AG04450 (cell line): Measurements from ENCODE around the gene SLC37A3. TPM values are rescaled to one million over a fixed set of nuclear protein-coding genes. Genes with fewer than 3 reads are reported as not detected.

Experiments
- CTCF ChIA-PET: fragments of 300-600, 350-600 bp; formaldehyde crosslinking; extraction: SDS; loops from one replicate; lab custom pipeline; 2022; ENCODE audit warnings: antibody characterized with exemption, inconsistent platforms; lab: Charles Lee
- POLR2A ChIA-PET: fragments of 350-600 bp; formaldehyde crosslinking; extraction: SDS; loops from one replicate; lab custom pipeline; 2021; ENCODE audit warnings: antibody characterized with exemption, inconsistent platforms; lab: Yijun Ruan, JAX
- DNase-seq: peaks from one replicate; pipeline ENCODE4 v3.0.0-alpha.2; 2011; ENCODE audit warnings: low read depth, low spot score
- H3K27ac ChIP-seq: one replicate; pipeline ENCODE4 v1.5.1; 2012; ENCODE audit warnings: low read depth, low read length, control low read depth
- H3K27me3 ChIP-seq: one replicate; pipeline ENCODE4 v1.6.0; 2012; ENCODE audit warnings: low read length; ENCODE audit not compliant: control insufficient read depth, insufficient read depth
- H3K4me3 ChIP-seq: 2 replicates; pipeline ENCODE4 v1.5.1; 2011; ENCODE audit warnings: mild to moderate bottlenecking, low read depth, low read length, control low read depth
- H3K9me3 ChIP-seq: 2 replicates; pipeline ENCODE4 v1.5.1; 2012; ENCODE audit warnings: low read length; ENCODE audit not compliant: control insufficient read depth, insufficient read depth
- polyA plus RNA-seq: library from polyadenylated mRNA; depleted of rRNA; stranded (reverse); fragments of >200 nt; gene quantifications from 2 replicates; pipeline ENCODE4 v1.2.3, GENCODE V29; 2011
- TF ChIP-seq, protein P1 (sequence below): IDR thresholded peaks from 2 replicates; pipeline ENCODE4 v1.5.1; 2011; ENCODE audit warnings: low read depth, low read length, control low read depth, inconsistent platforms

SLC37A3 gene
- polyA plus RNA-seq, 1 experiment: 61.7 TPM

DNA sequence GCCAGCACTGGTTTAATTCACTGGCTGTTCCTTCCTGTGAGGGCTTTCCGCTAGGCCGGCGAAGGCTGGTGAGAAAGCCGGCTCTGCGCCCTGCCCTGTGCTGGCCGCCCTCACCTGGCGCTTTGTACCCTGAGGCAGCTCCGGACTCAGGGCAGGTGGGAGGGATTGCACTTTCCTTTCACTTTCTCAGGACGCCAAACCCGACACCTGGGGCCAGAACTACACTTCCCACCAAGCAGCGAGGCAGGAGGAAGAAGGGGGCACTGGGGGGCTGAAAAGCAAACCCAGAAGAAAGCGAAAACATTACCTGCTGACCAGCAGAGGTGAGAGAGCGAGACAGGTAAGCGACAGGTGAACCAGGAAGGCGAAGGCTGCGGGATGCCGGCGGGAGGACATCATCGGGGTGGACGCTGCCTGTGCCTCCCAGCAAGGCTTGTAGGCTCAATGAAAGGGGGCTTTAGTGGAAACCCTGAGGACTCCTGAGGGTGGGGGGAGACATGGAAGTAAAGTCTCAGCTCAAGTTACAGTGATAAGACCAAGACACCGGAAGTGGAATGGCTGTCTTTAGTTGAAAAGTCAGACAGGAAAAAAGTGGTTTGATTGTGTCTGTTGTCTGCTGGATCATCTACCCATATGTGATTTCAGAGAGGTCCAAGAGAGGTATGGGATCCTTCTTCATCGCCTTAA lies 5.7 kb upstream of the SLC37A3 start, which contains the start of gene RAB19:
RAB19 (plus strand) TSS at position 181 of the 687 bp plus-strand sequence. CDS start 3,589 bp downstream, outside the sequence.
- CTCF ChIA-PET: no interaction called here
- DNase-seq: no peak
- Histone ChIP-seq H3K27ac (no peak within 1 kb of the TSS), H3K9me3 (no peaks in the 10 kb centered on the region), H3K27me3 (peaks cover 4% of the 10 kb centered on the region), H3K4me3 (peak within 1 kb of the TSS; percentile 38)
- POLR2A ChIA-PET: no interaction called here
- TF ChIP-seq, protein P1, sequence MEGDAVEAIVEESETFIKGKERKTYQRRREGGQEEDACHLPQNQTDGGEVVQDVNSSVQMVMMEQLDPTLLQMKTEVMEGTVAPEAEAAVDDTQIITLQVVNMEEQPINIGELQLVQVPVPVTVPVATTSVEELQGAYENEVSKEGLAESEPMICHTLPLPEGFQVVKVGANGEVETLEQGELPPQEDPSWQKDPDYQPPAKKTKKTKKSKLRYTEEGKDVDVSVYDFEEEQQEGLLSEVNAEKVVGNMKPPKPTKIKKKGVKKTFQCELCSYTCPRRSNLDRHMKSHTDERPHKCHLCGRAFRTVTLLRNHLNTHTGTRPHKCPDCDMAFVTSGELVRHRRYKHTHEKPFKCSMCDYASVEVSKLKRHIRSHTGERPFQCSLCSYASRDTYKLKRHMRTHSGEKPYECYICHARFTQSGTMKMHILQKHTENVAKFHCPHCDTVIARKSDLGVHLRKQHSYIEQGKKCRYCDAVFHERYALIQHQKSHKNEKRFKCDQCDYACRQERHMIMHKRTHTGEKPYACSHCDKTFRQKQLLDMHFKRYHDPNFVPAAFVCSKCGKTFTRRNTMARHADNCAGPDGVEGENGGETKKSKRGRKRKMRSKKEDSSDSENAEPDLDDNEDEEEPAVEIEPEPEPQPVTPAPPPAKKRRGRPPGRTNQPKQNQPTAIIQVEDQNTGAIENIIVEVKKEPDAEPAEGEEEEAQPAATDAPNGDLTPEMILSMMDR: no peak

DNA sequence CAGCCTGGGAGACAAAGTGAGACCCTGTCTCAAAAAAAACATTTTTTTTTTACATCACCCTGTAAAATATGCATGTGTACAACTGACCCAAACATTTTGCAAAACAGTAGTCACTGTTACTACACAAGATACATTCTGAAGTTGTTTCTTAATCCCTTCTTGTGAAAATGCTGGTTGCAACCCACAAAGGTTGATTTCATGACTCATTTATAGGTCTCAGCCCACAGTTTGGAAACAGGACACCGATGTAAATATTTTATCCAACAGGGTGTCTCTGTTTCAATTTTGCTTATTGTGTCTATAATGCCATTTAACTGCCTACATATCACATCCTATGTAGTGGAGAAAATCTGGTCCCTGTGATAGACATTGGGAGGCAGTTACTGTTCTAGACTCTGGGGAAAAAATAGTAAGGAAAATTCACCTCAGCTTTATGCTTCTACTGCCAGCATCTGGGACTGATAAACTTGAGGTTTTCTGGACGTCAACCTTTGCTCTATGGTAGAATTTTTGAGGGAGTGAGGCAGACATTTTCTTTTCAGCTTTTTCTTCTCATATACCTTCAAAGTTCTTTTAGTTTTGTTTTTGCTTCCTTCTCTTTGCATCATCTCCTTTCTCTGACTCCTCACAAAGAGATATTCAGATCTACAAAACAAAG lies 4.0 kb upstream of the SLC37A3 start:
- no peaks in the 10 kb centered on the region for H3K9me3 ChIP-seq
- peak; percentile 39 for DNase-seq
- H3K4me3 ChIP-seq: no peak overlapping the region
- H3K27ac ChIP-seq: no peak overlapping the region
- CTCF ChIA-PET: no interaction called here
- POLR2A ChIA-PET: no interaction called here
- TF ChIP-seq, protein P1: no peak
- H3K27me3 ChIP-seq: peaks cover 4% of the 10 kb centered on the region

DNA sequence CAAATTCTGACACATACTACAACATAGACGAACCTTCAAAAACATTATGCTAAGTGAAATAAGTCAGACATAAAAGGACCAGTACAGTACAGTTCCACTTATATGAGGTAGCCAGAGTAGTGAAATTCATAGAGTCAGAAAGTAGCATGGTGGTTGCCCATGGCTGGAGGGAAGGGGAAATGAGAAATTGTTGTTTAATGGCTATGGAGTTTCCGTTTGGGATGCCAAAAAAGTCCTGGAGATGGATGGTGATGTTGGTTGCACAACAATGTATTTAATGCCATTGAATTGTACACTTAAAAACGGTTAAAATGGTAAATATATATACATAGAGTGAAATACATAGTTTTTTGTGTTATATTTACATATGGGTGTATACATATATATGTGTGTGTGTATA lies 2.1 kb upstream of the SLC37A3 start:
- Histone ChIP-seq H3K27me3 (peaks cover 4% of the 10 kb centered on the region), H3K27ac (no peak overlapping the region), H3K4me3 (no peak overlapping the region), H3K9me3 (no peaks in the 10 kb centered on the region)
- TF ChIP-seq, protein P1: no peak
- POLR2A ChIA-PET: no interaction called here
- DNase-seq: no peak
- CTCF ChIA-PET: no interaction called here

DNA sequence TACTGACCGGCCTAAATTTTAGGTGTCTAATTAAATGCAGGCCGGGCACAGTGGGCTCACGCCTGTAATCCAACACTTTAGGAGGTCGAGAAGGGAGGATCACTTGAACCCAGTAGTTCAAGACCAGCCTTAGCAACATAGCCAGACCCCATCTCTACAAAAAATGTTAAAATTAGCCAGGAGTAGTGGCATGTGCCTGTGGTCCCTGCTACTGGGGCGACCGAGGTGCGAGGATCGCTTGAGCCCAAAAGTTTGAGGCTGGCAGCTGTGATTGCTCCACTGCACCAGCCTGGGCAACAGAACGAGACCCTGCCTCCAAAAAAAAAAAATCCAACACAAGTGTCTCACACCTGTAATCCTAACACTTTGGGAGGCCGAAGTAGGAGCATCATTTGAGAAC lies 491 bp upstream of the SLC37A3 start:
- H3K27ac ChIP-seq: no peak overlapping the region
- no peaks in the 10 kb centered on the region for H3K9me3 ChIP-seq
- no peak overlapping the region; the same call in 1 of the 2 replicates for H3K4me3 ChIP-seq
- H3K27me3 ChIP-seq: peaks cover 2% of the 10 kb centered on the region
- TF ChIP-seq, protein P1: no peak
- no peak for DNase-seq
- CTCF ChIA-PET: no interaction called here
- POLR2A ChIA-PET: interaction anchor here (0.7 kb wide), 3 partner anchors 38 to 104 kb away, joined by 5 to 7 read pairs (median 7); no protein-coding TSS in a partner anchor

DNA sequence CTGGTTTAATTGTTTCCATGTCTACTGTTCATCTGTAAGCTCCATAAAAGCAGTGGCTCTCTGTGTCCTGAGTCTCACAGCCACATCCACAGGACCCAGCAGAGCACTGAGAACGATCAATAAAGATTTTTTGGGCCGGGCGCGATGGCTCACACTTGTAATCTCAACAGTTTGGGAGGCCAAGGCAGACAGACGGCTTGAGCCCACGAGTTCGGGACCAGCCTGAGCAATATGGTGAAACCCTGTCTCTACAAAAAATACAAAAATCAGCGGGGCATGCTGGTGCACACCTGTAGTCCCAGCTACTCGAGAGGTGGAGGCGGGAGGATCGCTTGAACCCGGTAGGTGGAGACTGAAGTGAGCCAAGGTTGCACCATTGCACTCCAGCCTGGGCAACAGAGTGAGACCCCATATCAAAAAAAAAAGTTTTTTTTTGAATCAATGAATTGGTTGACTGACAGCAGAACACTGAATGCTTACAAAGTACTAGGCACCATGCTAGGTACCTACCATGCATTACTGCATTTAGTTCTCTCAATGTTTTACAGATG lies 4.5 kb downstream of the SLC37A3 start:
- H3K27me3 ChIP-seq: no peaks in the 10 kb centered on the region
- TF ChIP-seq, protein P1: no peak

More for the DNA sequence above, 4.5 kb downstream of the SLC37A3 start:
- Histone ChIP-seq H3K9me3 (no peaks in the 10 kb centered on the region), H3K27ac (no peak overlapping the region), H3K4me3 (no peak overlapping the region)
- DNase-seq: no peak
- ChIA-PET CTCF (no interaction called here), POLR2A (no interaction called here)
